ENCODE data around the gene NR2C1. TPM values are rescaled to one million over a fixed set of nuclear protein-coding genes. Genes with fewer than 3 reads are reported as not detected.

Gene NR2C1
- total and polyA plus RNA-seq, 10 of the 15 experiments (the other 5 are each of a cell fraction or from before 2014, with no cell fraction given): 8.8 to 38.1 (median 31.3) TPM

DNA sequence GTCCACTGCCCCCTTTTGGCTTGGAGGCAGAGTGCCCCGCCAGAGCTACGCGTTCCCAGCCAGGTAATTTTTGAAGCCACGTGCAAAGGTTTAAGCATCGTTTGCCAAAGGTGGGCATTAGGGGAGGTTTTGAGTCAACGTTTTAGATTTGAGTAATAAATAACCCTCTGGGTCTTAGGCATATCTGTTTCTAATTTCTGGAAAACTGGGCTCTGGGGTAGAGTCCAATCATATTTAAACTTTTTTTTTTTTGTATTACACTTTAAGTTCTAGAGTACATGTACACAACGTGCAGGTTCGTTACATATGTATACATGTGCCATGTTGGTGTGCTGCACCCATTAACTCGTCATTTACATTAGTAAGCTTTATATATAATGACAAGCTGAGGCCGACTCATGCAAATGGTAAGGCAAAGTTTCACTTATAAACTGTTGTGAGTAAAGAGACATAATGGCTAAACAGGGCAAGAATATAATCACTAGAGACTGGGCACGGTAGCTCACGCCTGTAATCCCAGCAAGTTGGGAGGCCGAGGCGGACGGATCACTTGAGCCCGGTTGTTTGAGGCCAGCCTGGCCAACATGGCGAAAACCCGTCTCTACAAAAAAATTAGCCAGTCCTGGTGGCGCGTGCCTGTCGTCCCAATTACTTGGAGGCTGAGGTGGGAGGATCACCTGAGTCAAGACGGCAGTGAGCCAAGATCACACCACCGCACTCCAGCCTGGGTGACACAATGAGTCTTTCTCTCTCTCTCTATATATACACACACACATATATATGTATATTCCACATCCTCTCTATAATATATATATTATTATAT is 491 bp upstream of the NR2C1 start (continued):
- TF ChIP-seq, protein P1, sequence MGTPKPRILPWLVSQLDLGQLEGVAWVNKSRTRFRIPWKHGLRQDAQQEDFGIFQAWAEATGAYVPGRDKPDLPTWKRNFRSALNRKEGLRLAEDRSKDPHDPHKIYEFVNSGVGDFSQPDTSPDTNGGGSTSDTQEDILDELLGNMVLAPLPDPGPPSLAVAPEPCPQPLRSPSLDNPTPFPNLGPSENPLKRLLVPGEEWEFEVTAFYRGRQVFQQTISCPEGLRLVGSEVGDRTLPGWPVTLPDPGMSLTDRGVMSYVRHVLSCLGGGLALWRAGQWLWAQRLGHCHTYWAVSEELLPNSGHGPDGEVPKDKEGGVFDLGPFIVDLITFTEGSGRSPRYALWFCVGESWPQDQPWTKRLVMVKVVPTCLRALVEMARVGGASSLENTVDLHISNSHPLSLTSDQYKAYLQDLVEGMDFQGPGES (IDR thresholded peaks at IDR 0.05): no peak

DNA sequence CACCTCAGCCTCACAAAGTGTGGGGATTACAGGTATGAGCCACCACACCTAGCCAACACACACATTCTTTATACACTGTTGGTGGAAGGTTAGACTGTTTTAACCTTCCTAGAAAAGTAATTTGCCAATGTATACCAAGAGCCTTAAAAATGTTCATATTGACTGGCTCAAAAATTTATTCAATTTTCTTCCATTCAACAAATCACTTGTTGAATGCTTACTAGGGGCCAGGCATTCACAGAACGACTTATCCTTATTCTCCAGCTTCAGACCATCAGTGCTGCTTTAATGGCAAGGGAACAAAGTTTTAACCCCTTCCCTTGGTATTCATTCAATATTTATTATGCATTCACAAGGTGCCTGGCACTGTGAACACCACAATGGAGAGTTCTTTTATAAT is 3.0 kb downstream of the NR2C1 start:
- no peak overlapping the region for H3K27ac ChIP-seq (ENCODE audit: control insufficient read depth, insufficient read depth)
- in situ Hi-C loops (cut with MboI) (no loop called here), intact Hi-C loops (cut with micrococcal nuclease; ENCODE audit: unreplicated experiment) (loop anchor here (5.0 to 10.0 kb wide), 3 partner anchors 147 to 526 kb away; partner anchors contain the start of genes FGD6 and VEZT)
- H3K9ac ChIP-seq (ENCODE audit: control insufficient read depth, insufficient read depth, low read length): no peak overlapping the region
- WGBS (ENCODE audit: insufficient coverage, insufficient replicate concordance, low lambda C conversion rate, missing lambda C conversion rate): 100% methylated on average over 1 of the region's 1 CpG
- no peak for TF ChIP-seq WRNIP1 (IDR thresholded peaks at IDR 0.05; ENCODE audit: borderline replicate concordance, low read depth, low read length)
- no peak for TF ChIP-seq MYC (IDR thresholded peaks at IDR 0.05; ENCODE audit: insufficient read depth, insufficient read length, insufficient replicate concordance, low read length, severe bottlenecking)
- TF ChIP-seq POLR2AphosphoS5 (IDR thresholded peaks at IDR 0.05; ENCODE audit: low read length): no peak
- no peak for TF ChIP-seq ESRRA (IDR thresholded peaks at IDR 0.05; ENCODE audit: low read length)
- TF ChIP-seq, protein P2, sequence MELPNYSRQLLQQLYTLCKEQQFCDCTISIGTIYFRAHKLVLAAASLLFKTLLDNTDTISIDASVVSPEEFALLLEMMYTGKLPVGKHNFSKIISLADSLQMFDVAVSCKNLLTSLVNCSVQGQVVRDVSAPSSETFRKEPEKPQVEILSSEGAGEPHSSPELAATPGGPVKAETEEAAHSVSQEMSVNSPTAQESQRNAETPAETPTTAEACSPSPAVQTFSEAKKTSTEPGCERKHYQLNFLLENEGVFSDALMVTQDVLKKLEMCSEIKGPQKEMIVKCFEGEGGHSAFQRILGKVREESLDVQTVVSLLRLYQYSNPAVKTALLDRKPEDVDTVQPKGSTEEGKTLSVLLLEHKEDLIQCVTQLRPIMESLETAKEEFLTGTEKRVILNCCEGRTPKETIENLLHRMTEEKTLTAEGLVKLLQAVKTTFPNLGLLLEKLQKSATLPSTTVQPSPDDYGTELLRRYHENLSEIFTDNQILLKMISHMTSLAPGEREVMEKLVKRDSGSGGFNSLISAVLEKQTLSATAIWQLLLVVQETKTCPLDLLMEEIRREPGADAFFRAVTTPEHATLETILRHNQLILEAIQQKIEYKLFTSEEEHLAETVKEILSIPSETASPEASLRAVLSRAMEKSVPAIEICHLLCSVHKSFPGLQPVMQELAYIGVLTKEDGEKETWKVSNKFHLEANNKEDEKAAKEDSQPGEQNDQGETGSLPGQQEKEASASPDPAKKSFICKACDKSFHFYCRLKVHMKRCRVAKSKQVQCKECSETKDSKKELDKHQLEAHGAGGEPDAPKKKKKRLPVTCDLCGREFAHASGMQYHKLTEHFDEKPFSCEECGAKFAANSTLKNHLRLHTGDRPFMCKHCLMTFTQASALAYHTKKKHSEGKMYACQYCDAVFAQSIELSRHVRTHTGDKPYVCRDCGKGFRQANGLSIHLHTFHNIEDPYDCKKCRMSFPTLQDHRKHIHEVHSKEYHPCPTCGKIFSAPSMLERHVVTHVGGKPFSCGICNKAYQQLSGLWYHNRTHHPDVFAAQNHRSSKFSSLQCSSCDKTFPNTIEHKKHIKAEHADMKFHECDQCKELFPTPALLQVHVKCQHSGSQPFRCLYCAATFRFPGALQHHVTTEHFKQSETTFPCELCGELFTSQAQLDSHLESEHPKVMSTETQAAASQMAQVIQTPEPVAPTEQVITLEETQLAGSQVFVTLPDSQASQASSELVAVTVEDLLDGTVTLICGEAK (IDR thresholded peaks at IDR 0.05; ENCODE audit: borderline replicate concordance): no peak
- no TSS peak for BruUV-seq (replicated peaks)
- H3K4me2 ChIP-seq (ENCODE audit: control insufficient read depth, insufficient read depth): no peak overlapping the region
- H3K4me1 ChIP-seq (ENCODE audit: control insufficient read depth, insufficient read depth, low read length): 0 out of 2 replicates have a peak, but pooled peaks cover 3% of the 10 kb centered on the region
- H3K36me3 ChIP-seq (ENCODE audit: control insufficient read depth in 2 of 2, insufficient read depth in 2 of 2, low read length in 1 of 2): peaks cover 0 to 6% of the 10 kb centered on the region in 2 experiments; a peak in 1 of 4 replicates
- no peak for FAIRE-seq
- no peak overlapping the region for H3K4me3 ChIP-seq
- H3K27me3 ChIP-seq (replicated peaks in 1 of 2; ENCODE audit: control insufficient read depth in 2 of 2, insufficient read depth in 2 of 2, low read length in 1 of 2): no peaks in the 10 kb centered on the region
- peaks cover 24% of the 10 kb centered on the region for H3K79me2 ChIP-seq (ENCODE audit: control insufficient read depth, insufficient read depth, low read length)
- no peak overlapping the region for H2AFZ ChIP-seq (ENCODE audit: control insufficient read depth, low read depth, low read length)
- DNase-seq (ENCODE audit: low read depth, low spot score): no peak
- H4K20me1 ChIP-seq (ENCODE audit: control insufficient read depth, insufficient read depth): no peaks in the 10 kb centered on the region
- CTCF ChIA-PET: interaction anchor here (1.1 kb wide), 1 partner anchor 46 kb away, joined by 3 read pairs; no protein-coding TSS in a partner anchor
- H3K9me3 ChIP-seq (replicated peaks; ENCODE audit: control insufficient read depth, insufficient read depth, low read length): no peaks in the 10 kb centered on the region
- SMC1A ChIA-PET (ENCODE audit: uncharacterized antibody, unreplicated experiment): no interaction called here
- POLR2A ChIA-PET: no interaction called here
- RAD21 ChIA-PET (ENCODE audit: unreplicated experiment): no interaction called here
- no peak for ATAC-seq

All from GM12878 (cell line).